HepG2 (cell line): ENCODE measurements around the gene SLC22A15. TPM values are rescaled to one million over a fixed set of nuclear protein-coding genes. Genes with fewer than 3 reads are reported as not detected.
A peak's percentile ranks its signal among the peaks of the same experiment; 100 is the strongest.

Experiments
- ATAC-seq: fragments of 200-7000 bp; cut with Tn5 transposase; 3 replicates; pipeline ENCODE4 v1.9.1; 2020; ENCODE audit warnings: mild to moderate bottlenecking, moderate library complexity
- BruUV-seq: library from RNA; stranded (reverse); fragments of 400-500 nt; replicated peaks from 2 replicates; lab custom pipeline; 2021; lab: Mats Ljungman, UMichigan
- CTCF ChIA-PET: fragments of 300-600 bp; formaldehyde crosslinking; extraction: SDS; loops from one replicate; lab custom pipeline; 2021; ENCODE audit warnings: low total read pairs, inconsistent platforms, low intra/inter-chr PET ratio; lab: Yijun Ruan, JAX
- POLR2A ChIA-PET: fragments of 350-600 bp; sonication (Branson Sonifier 250); formaldehyde crosslinking; loops from one replicate; lab custom pipeline; 2020; ENCODE audit warnings: antibody characterized with exemption, inconsistent platforms; lab: Yijun Ruan, JAX
- DNase-seq: peaks from one replicate; pipeline ENCODE4 v3.0.0-alpha.2; 2015; ENCODE audit warnings: low spot score
- FAIRE-seq: peaks from 3 replicates; lab custom pipeline; 2011; peaks lifted over from hg19 to GRCh38; lab: Jason Lieb, UNC
- H2AFZ ChIP-seq: one replicate; pipeline ENCODE4 v1.6.1; 2011; ENCODE audit warnings: low read length, inconsistent platforms
- H3K27ac ChIP-seq: fragments of 300-600 bp; 3 replicates; pipeline ENCODE4 v1.8.0; 2011; ENCODE audit warnings: mixed run types, mild to moderate bottlenecking, mixed read lengths, low read length, inconsistent platforms; ENCODE audit not compliant: insufficient read depth; ENCODE audit errors: extremely low read length
- H3K27me3 ChIP-seq, 2 experiments: fragments of 200-600 bp in 1 of 2; 2 replicates in 1 of 2; 3 replicates in 1 of 2; pipeline versions ENCODE4 v1.6.0 to v1.8.0; 2011; ENCODE audit warnings: low read length in 2 of 2, mild to moderate bottlenecking in 2 of 2, moderate library complexity in 2 of 2, inconsistent platforms in 1 of 2; ENCODE audit not compliant: insufficient read depth in 2 of 2, control insufficient read depth in 1 of 2
- H3K36me3 ChIP-seq, 2 experiments: fragments of 200-600 bp in 1 of 2; replicated peaks in 1 of 2; 2 replicates in 1 of 2; 3 replicates in 1 of 2; pipeline versions ENCODE4 v1.5.1 to v1.8.0; 2011; ENCODE audit warnings: low read length in 2 of 2, inconsistent platforms in 1 of 2; ENCODE audit not compliant: insufficient read depth in 2 of 2, control insufficient read depth in 1 of 2
- H3K4me1 ChIP-seq: 2 replicates; pipeline ENCODE4 v1.5.1; 2012; ENCODE audit warnings: low read length, inconsistent platforms; ENCODE audit not compliant: insufficient read depth
- H3K4me2 ChIP-seq: 2 replicates; pipeline ENCODE4 v1.6.0; 2011; ENCODE audit warnings: low read depth, low read length, inconsistent platforms
- H3K4me3 ChIP-seq, 3 experiments: fragments of 200-600 bp in 1 of 3; sonication (generic), shearing (Covaris generic) in 1 of 3; replicated peaks in 1 of 3; 2 replicates each; pipeline ENCODE4 v1.5.1; 2011 to 2016; ENCODE audit warnings: low read length in 3 of 3, inconsistent platforms in 2 of 3, low read depth in 2 of 3, mild to moderate bottlenecking in 2 of 3, control low read depth in 1 of 3, mixed read lengths in 1 of 3; ENCODE audit not compliant: insufficient read depth in 1 of 3
- H3K79me2 ChIP-seq: one replicate; pipeline ENCODE4 v1.6.1; 2011; ENCODE audit warnings: low read length, inconsistent platforms; ENCODE audit not compliant: insufficient read depth
- H3K9ac ChIP-seq: 2 replicates; pipeline ENCODE4 v1.6.0; 2011; ENCODE audit warnings: mild to moderate bottlenecking, low read depth, low read length, inconsistent platforms; ENCODE audit not compliant: insufficient read depth
- H3K9me3 ChIP-seq: 2 replicates; pipeline ENCODE4 v1.5.1; 2012; ENCODE audit warnings: mild to moderate bottlenecking, low read length
- H4K20me1 ChIP-seq: 2 replicates; pipeline ENCODE4 v1.6.0; 2011; ENCODE audit warnings: inconsistent platforms, mild to moderate bottlenecking, low read length, moderate library complexity; ENCODE audit not compliant: insufficient read depth
- ERF ChIP-seq: IDR thresholded peaks from 2 replicates; pipeline ENCODE4 v1.6.1; 2018; ENCODE audit warnings: missing biosample characterization, missing genetic modification reagents
- MXD4 ChIP-seq: IDR thresholded peaks from 2 replicates; pipeline ENCODE4 v1.6.1; 2016; ENCODE audit warnings: mild to moderate bottlenecking, missing biosample characterization, missing genetic modification reagents
- SETDB1 ChIP-seq: sonication (generic); formaldehyde crosslinking; IDR thresholded peaks from 2 replicates; pipeline ENCODE4 v1.5.1; 2020; ENCODE audit warnings: missing genetic modification reagents, mild to moderate bottlenecking, borderline replicate concordance
- SOX13 ChIP-seq, 3 experiments: fragments of 450-650 bp in 1 of 3; sonication (generic) in 1 of 3; formaldehyde crosslinking in 1 of 3; IDR thresholded peaks in 2 of 3; conservative IDR thresholded peaks in 1 of 3; 2 replicates each; pipeline versions ENCODE4 v1.5.0 to v1.6.1; 2016 to 2020; ENCODE audit warnings: antibody characterized with exemption in 1 of 3, mild to moderate bottlenecking in 1 of 3, missing compliant biosample characterization in 1 of 3, missing genetic modification reagents in 1 of 3, moderate library complexity in 1 of 3
- ZBTB14 ChIP-seq: sonication (generic); formaldehyde crosslinking; IDR thresholded peaks from 2 replicates; pipeline ENCODE4 v1.4.0; 2020; ENCODE audit warnings: missing genetic modification reagents
- ZNF432 ChIP-seq: sonication (generic); formaldehyde crosslinking; IDR thresholded peaks from 2 replicates; pipeline ENCODE4 v1.5.0; 2020; ENCODE audit warnings: missing genetic modification reagents, mild to moderate bottlenecking, borderline replicate concordance
- WGBS: methylation state at CpG from one replicate; pipeline ENCODE4 v1.1.6; 2017; ENCODE audit warnings: low lambda C conversion rate; 5-methylcytosine and 5-hydroxymethylcytosine counted together
- in situ Hi-C: cut with HindIII; loops from 2 replicates; pipeline ENCODE4 v1.10.0; 2017; ENCODE audit warnings: low pct_unique_long_range_greater_than_20kb; ENCODE audit not compliant: extremely low pct_ligation_motif_present
- intact Hi-C: fragments of 100-400 bp; cut with micrococcal nuclease; formaldehyde crosslinking; loops from one replicate; pipeline ENCODE4 v1.10.0; 2022; ENCODE audit not compliant: unreplicated experiment
- polyA plus RNA-seq, 8 experiments: library from polyadenylated mRNA; depleted of rRNA in 3 of 8; stranded (reverse) in 7 of 8; unstranded in 1 of 8; fragments of >200 nt; fragmentation: Illumina TruSeq in 4 of 8; extraction: Trizol in 4 of 8; gene quantifications; 2 replicates each; pipeline versions ENCODE4 v1.2.1 to v1.2.3, GENCODE V29; 2011 to 2016; ENCODE audit warnings: low read depth in 4 of 8, missing spikeins in 1 of 8, mixed read lengths in 1 of 8; ENCODE audit not compliant: insufficient read depth in 1 of 8
- total RNA-seq, 5 experiments: library from RNA; depleted of rRNA; stranded (reverse); fragments of >200 nt; fragmentation: Illumina TruSeq; extraction: Trizol; gene quantifications; 2 replicates each; pipeline ENCODE4 v1.2.3, GENCODE V29; 2016; ENCODE audit warnings: low read depth in 1 of 5

SLC22A15 gene
- total and polyA plus RNA-seq, 2 of the 13 experiments (the other 11 are each of a cell fraction or from before 2014, with no cell fraction given): 0.24 to 1.7 TPM

GRCh38 chr1:116095027-116095426 lies 118.7 kb downstream of the SLC22A15 start (continued):
- TF ChIP-seq ZBTB14 (CRISPR knock-in tag): no peak
- no peak for TF ChIP-seq ERF (CRISPR knock-in tag)

- Histone ChIP-seq H3K27me3 (no peaks in the 10 kb centered on the region), H3K9me3 (peaks cover 5% of the 10 kb centered on the region; the same call in 1 of the 2 replicates), H3K36me3 (no peaks in the 10 kb centered on the region), H3K4me2 (no peak overlapping the region), H3K9ac (no peak overlapping the region), H4K20me1 (no peaks in the 10 kb centered on the region), H3K4me3 (no peak overlapping the region), H3K27ac (no peak overlapping the region), H3K4me1 (peaks cover 21% of the 10 kb centered on the region), H2AFZ (no peak overlapping the region)
- ATAC-seq: peak; percentile 32; the same call in 2 of the 3 replicates
- BruUV-seq: no TSS peak
- POLR2A ChIA-PET: no interaction called here
- FAIRE-seq: no peak
- CTCF ChIA-PET: no interaction called here
- 11% methylated on average over 1 of the region's 1 CpG for WGBS
- in situ Hi-C loops: no loop called here
- intact Hi-C loops: loop anchor here (10.0 kb wide), 1 partner anchor 61 kb away; no protein-coding TSS in a partner anchor
- DNase-seq: peak; percentile 12
- TF ChIP-seq ZNF432 (peak; percentile 99), SOX13 (IDR thresholded peaks at IDR 0.05) (no peak), SOX13 (CRISPR knock-in tag; conservative IDR thresholded peaks at IDR 0.05 in 1 of 2, IDR thresholded peaks at IDR 0.05 in 1 of 2) (peak in 1 of 2 experiments; percentile 59; a peak in 2 of 4 replicates), MXD4 (CRISPR knock-in tag) (no peak), SETDB1 (CRISPR knock-in tag) (0 out of 2 replicates have a peak, but pooled peaks have one; percentile 17)
- TF ChIP-seq, all 625 proteins: peak for 3
- no peaks in the 10 kb centered on the region for H3K79me2 ChIP-seq
These were observed 119.8 kb downstream of the SLC22A15 start for GRCh38 chr1:116096013-116096618.
